NCI-H1105 (cell line): ENCODE results near the gene CD80.

ENCODE experiments used
- DNase-seq: peaks from one replicate; lab custom pipeline; 2025; lab: John Stamatoyannopoulos, UW

CD80 gene

GRCh38 chr3:119494597-119494996 lies 64.8 kb downstream of the CD80 start:
- DNase-seq = no peak

DNA sequence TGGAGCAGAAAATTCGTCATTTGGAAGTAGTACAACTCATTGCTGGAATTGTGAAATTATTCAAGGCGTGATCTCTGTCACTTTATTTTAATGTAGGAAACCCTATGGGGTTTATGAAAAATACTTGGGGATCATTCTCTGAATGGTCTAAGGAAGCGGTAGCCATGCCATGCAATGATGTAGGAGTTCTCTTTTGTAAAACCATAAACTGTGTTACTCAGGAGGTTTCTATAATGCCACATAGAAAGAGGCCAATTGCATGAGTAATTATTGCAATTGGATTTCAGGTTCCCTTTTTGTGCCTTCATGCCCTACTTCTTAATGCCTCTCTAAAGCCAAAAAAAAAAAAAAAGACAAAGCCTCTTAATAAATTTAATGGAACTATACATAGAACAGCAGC lies 66.6 kb downstream of the CD80 start:
- no peak for DNase-seq

DNA sequence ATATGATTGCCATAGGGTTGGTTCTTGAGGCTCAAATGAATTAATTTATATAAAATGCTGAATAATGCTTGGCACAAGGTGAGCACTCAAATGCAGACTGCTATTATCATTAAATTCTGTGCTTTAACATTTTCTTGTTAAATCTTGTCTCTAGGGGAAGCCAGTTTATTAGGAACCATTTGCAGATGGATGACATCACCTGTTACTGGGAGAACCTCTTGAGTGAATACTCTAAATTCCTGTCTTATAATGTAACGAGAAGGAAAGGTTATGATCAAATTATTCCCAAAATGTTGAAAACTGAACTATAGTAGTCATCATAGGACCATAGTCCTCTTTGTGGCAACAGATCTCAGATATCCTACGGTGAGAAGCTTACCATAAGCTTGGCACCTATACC lies 67.3 kb downstream of the CD80 start:
- DNase-seq = no peak

DNA sequence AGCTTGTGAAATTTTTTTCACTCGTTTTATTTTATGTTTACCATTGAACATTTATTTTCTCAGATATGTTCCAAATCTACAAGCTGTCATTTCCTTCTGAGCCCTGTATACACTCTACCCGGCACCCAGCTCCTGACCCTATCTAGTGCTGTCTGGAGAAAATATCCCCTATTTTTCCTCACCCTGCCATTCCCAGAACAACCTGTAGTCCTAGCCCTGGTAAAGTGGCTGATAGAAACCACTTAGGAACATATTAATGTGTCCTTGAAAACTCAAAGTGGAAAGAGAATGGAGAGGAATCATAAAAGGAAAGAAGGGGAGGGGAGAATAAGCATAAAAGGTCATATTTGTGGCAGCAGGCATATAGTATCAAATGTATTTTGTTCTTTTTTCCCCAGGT lies 69.3 kb downstream of the CD80 start:
- DNase-seq = no peak

GRCh38 chr3:119485563-119485962 lies 73.9 kb downstream of the CD80 start:
- DNase-seq = no peak

- no peak for DNase-seq
Observed at GRCh38 chr3:119483101-119483500, 76.3 kb downstream of the CD80 start.

- no peak for DNase-seq
Observed at GRCh38 chr3:119481079-119481478, 78.3 kb downstream of the CD80 start.
